H1 (cell line): Measurements from ENCODE around the gene C1GALT1.

Source experiments
- PHF8 ChIP-seq: fragments of 200-600 bp; sonication (generic); conservative IDR thresholded peaks from 2 replicates; pipeline ENCODE4 v1.7.1; 2012; ENCODE audit warnings: low read depth, mild to moderate bottlenecking, inconsistent platforms, low read length, moderate library complexity
- POLR2A ChIP-seq, 2 experiments: IDR thresholded peaks; 1 replicate in 1 of 2; 2 replicates in 1 of 2; pipeline ENCODE4 v1.6.1; 2011; ENCODE audit warnings: low read depth in 2 of 2, low read length in 2 of 2, mild to moderate bottlenecking in 2 of 2; ENCODE audit errors: control extremely low read depth in 1 of 2
- POLR2AphosphoS5 ChIP-seq: IDR thresholded peaks from 2 replicates; pipeline ENCODE4 v1.6.1; 2011; ENCODE audit warnings: low read depth, low read length
- TBP ChIP-seq: IDR thresholded peaks from 2 replicates; pipeline ENCODE4 v1.6.1; 2011; ENCODE audit warnings: low read depth, low read length, improper control_type of control experiment
- TF ChIP-seq, protein P1 (sequence below), 3 experiments: IDR thresholded peaks; 1 replicate in 2 of 3; 2 replicates in 1 of 3; pipeline versions ENCODE4 v1.5.1 to v1.6.1; 2011; ENCODE audit warnings: low read length in 3 of 3, mild to moderate bottlenecking in 3 of 3, inconsistent platforms in 2 of 3, low read depth in 1 of 3, moderate library complexity in 1 of 3; ENCODE audit not compliant: insufficient read depth in 1 of 3; ENCODE audit errors: control extremely low read depth in 1 of 3

GRCh38 chr7:7274782-7275181 lies 92.4 kb downstream of the C1GALT1 start:
- TF ChIP-seq POLR2AphosphoS5, result no peak
- TF ChIP-seq PHF8, result no peak
- TF ChIP-seq, protein P1, sequence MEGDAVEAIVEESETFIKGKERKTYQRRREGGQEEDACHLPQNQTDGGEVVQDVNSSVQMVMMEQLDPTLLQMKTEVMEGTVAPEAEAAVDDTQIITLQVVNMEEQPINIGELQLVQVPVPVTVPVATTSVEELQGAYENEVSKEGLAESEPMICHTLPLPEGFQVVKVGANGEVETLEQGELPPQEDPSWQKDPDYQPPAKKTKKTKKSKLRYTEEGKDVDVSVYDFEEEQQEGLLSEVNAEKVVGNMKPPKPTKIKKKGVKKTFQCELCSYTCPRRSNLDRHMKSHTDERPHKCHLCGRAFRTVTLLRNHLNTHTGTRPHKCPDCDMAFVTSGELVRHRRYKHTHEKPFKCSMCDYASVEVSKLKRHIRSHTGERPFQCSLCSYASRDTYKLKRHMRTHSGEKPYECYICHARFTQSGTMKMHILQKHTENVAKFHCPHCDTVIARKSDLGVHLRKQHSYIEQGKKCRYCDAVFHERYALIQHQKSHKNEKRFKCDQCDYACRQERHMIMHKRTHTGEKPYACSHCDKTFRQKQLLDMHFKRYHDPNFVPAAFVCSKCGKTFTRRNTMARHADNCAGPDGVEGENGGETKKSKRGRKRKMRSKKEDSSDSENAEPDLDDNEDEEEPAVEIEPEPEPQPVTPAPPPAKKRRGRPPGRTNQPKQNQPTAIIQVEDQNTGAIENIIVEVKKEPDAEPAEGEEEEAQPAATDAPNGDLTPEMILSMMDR (IDR thresholded peaks at IDR 0.05; ENCODE audit: control extremely low read depth in 1 of 3, insufficient read depth in 1 of 3, low read depth in 1 of 3, low read length in 3 of 3), result no peak
- TF ChIP-seq TBP, result no peak
- TF ChIP-seq POLR2A (IDR thresholded peaks at IDR 0.05; ENCODE audit: control extremely low read depth in 1 of 2, low read depth in 2 of 2, low read length in 2 of 2), result no peak
